Neural progenitor cell (in vitro differentiated cells): ENCODE results near the gene BTBD10.

ENCODE experiments used
- EZH2 ChIP-seq: fragments of 200-600 bp; sonication (generic); IDR thresholded peaks from 2 replicates; pipeline ENCODE4 v1.6.1; 2017; ENCODE audit warnings: antibody characterized with exemption, mild to moderate bottlenecking, moderate library complexity
- EZH2phosphoT487 ChIP-seq: fragments of 200-600 bp; sonication (generic); IDR thresholded peaks from 2 replicates; pipeline ENCODE4 v1.6.1; 2017; ENCODE audit warnings: antibody characterized with exemption
- TF ChIP-seq, protein P1 (sequence below): fragments of 200-600 bp; sonication (generic); IDR thresholded peaks from 2 replicates; pipeline ENCODE4 v1.5.1; 2017; ENCODE audit warnings: antibody characterized with exemption, mild to moderate bottlenecking

- TF ChIP-seq, protein P1, sequence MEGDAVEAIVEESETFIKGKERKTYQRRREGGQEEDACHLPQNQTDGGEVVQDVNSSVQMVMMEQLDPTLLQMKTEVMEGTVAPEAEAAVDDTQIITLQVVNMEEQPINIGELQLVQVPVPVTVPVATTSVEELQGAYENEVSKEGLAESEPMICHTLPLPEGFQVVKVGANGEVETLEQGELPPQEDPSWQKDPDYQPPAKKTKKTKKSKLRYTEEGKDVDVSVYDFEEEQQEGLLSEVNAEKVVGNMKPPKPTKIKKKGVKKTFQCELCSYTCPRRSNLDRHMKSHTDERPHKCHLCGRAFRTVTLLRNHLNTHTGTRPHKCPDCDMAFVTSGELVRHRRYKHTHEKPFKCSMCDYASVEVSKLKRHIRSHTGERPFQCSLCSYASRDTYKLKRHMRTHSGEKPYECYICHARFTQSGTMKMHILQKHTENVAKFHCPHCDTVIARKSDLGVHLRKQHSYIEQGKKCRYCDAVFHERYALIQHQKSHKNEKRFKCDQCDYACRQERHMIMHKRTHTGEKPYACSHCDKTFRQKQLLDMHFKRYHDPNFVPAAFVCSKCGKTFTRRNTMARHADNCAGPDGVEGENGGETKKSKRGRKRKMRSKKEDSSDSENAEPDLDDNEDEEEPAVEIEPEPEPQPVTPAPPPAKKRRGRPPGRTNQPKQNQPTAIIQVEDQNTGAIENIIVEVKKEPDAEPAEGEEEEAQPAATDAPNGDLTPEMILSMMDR: no peak
- TF ChIP-seq EZH2: no peak
- TF ChIP-seq EZH2phosphoT487: no peak
These were observed 74.3 kb downstream of the BTBD10 start for GRCh38 chr11:13388741-13389140.
